Stimulated activated CD4-positive, alpha-beta T cell treated with anti-CD3 and anti-CD28 coated beads, Interleukin-12 subunit alpha, Interleukin-12 subunit beta, amount 100 ng/mL, for 4 hours (primary cell): ENCODE results near the gene BICDL1.

ENCODE experiments used
- DNase-seq: peaks from one replicate; pipeline ENCODE4 v3.0.0-alpha.2; 2020

BICDL1 gene

DNA sequence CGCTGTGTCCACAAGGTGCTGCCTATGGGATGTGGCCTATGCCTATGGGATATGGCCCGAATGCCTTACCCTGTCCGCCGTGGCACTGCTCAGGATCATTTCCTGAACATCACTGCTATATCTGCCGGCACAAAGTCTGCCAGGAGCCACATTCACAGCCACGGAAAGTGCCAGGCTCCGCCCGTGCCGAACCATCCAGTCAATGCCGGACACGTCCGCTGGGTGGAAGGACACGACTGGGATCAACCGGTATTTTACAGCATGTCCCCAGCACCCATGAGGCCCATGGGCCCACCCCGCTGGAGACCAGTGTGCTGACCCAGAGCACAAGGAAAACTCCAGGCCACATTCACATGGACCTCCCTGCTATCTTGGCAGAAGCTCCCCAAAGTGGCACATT, 142.1 kb downstream of the BICDL1 start:
- DNase-seq = no peak

DNA sequence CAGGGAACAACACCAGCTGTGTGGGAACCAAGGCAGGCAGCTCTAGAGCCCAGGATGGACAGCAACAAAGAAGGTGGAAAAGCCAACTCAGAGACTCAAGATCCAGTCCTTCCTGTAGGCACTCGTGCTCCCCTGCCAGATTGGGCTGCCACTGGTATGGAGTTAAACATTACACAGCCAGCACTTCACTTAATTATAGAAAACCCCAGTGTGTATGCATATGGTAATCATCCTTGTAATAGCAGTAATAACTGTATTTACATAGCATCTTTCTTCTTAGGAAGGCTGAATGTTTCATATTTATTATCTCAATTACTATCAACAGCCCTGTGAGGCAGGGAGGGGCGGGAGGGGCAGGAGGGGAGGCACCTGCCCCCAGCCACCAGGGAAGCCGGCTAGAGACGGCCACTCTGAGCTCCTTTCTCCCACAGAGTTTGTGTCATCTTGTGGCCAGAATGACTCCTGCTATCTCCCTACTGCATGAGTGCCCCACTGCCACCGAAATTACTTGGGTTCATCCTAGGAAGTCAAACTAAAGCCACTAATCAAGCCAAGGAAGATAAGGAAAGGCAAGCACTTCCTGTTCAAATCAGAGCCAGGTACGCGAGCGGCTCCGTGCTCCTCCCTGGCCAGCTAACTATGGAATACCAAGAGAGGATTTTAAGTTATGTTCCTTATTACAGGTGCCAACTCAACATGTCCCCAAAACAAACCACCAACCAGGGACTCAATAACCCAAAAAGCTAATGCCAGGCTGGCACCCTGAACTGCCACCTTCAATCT, 143.2 kb downstream of the BICDL1 start:
- no peak for DNase-seq

DNA sequence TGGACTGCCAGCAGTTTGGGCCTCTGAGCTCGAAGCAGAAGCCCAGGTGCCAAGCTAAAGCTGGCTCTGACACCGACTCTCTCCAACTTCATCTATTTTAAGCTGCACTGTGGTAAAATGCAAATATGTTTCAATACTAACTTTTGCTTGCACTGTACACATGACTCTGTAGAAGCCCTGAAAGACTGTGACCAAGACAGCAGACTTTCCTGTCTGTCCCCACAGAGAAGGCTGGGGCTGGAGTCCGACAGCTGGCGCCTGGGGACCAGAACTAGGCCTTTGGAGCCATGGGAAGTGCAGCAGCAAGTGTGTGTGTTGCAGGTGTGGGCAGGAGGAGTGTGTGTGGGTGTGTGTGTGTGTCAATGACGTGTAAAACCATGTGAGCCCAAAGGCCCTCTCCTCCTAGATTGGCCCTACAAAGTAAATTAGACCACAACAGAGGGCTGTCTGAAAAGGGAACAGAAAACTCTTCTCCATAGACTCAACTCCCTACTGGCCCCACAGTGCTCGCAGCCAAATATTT, 143.9 kb downstream of the BICDL1 start:
- DNase-seq = no peak

DNA sequence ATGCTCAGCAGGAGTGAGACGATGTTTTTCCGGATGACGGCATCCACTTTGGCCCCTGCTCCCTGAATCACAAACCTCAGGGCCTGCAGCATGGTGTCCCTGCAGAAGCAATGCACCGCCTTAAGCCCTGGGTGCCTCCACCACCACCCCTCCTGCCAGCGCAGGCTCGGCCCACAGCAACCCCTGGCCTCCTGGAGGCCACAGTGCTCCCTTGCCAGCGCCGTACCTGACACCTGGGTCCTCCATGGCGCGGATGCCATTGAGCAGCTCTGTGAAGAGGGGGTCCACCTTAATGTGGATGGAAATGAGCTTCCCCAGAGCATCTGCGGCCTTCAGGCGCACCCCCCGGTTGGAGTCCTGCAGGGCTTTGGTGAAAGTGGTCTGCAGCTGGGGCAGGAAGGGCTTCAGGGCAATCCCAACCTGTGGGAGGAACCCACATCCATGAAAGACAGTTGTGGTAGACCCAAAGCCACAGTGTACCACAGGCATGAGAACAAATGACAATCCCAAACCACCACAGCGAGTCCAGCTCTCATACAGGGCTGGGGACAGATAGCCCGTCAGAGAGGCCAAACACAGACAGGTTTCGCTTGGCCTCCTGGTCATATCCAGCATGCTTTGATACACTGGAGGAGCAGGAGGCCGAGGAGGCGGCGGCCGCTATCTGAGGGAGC, 145.4 kb downstream of the BICDL1 start:
- DNase-seq = no peak

DNA sequence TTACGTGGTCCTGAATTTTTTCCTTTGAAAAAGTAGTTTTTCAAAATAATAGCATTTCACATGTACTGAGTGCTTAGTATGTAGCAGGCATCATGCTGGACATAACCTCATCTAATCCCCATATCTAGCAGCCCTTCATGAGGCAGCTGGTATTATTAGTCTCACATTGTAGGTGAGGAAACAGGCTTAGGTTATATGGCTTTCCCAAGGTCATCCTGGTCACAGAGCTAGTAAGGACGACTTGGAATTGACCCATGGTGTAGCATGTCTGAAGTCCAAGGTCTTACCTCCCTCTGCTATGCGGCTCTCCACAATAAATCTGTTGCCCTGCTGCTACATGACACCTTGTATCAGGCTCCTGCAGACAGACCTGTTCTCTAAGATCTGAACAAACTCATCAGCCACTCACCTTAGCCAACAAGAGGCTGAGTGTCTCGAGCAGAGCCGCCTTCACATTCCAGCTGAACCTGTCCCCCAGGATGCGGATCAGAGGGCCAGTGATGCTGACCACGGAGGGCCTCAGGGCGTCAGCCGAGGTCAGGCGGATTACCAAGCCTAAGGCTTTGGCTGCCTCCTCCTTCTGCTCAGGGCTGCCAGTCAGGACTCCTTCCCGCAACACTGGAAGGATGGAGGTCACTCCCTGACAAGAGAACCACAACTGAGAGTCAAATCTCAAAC, 147.2 kb downstream of the BICDL1 start:
- no peak for DNase-seq

DNA sequence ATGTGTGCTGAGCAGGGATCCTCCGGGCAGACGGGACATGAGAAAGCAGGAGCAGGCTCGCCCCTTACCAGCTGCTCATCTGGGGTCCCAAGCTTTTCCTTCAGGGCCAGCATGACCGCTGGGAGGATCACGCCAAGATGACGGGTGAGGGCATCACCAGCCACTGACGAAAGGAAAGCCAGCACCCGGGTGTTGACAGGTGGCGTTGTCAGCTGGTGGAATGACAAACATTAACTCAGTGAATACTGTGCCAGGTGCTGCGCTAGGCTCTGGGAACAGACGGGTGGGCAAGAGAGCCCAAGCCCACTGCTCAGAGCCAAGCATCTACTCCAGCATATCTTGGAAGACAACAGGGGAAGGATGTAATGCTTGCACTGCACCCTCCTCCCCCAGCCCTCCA, 148.8 kb downstream of the BICDL1 start:
- no peak for DNase-seq

DNA sequence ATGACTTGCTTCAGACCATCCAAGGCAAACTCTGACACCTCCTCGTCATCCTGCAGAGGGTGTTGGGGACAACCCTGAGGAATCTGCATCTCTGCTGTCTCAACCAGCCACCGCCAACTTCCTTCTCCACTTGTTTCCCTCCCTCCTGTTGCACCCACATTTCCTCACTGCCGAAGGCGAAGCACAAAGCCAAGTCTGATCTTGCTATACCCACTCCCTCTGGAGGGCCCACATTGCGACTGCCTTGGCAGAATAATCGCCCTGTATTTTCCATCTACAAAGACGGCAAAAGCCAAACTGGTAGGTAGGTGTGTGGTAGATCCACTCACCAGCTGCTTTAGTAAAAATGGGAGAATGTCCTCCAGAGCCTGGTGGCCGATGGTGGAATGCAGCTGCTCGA, 149.3 kb downstream of the BICDL1 start:
- no peak for DNase-seq

DNA sequence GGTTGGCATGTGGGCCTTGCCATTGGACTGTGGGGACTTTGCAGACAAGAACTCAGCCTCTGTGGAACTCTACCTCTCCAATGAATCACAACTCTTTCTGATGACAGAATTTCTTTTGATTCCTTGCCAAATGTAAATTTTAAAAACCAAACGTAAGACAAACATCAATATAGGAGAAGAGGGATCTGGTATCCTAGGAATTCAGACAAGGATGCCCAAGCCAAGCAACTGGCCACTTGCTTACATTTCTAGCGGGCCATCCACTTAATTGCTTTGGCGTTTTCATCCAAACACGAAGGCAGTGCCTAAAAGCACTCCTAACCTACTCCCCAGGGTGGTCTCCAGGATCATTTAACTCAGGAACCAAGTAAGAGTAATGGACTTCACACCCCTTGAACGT, 150.9 kb downstream of the BICDL1 start:
- DNase-seq = no peak

DNA sequence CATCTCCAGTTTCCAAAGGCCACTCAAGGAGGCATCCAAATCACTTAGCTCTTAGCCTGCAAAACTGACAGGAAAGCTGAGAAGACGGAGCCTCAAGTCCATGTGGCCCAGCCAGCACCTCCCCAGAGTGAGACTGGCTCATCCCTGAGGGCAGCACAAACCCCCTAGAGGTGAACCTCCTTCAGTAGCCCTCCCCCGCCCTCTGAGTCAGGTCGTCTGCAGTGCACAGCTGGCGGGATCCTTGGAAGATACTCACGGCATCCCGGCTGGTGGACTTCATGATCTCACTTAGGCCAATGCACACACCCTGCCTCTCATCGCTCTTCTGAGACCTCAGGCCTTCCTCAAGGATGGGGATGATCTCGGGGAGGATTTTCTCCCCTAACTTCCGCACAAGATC, 151.6 kb downstream of the BICDL1 start:
- DNase-seq = no peak

DNA sequence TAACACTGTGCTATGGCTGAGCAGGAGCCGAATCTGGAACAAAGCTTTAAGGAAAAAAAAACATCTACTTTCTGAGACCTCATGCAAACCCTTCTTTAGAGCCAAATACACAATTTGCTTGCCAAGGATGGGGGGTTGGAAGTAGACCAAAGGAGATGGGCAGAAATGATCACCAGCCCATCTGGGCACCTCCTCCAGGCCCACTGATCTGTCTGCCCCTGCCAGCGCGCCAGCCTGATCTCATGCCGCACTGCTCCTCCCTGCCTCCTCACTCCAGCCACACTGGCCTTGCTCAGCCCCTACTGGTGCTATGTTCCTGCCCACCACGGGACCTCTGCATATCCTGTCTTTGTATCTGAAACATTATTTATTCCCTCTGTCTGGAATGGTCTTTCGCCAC, 152.3 kb downstream of the BICDL1 start:
- DNase-seq = no peak

DNA sequence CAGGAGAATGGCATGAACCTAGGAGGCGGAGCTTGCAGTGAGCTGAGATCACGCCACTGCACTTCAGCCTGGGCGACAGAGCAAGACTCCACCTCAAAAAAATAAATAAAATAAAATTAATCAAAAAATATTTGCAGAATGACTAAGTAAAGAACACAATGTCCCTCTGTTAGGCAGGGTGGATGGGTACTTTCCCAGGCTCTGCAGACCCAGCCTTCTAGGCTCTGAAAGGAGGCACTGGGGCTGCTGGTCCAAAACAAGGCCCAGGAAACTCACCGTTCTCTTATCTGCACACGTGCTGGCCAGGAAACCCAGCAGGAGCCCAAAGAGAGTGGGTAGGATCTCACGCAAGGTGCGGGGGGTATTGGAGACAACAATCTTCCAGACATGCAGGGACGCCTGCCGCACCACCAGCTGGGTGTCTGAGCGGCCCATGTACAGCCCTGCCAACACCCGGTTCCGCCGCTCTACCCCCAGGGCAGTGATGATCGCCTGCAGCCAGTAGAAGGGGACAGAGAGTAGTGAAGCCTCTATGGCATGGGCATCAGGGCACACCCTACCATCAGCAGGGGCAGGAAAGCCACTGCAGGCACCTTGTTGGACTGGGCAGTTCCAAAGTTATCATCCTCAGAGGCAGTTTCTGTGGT, 153.3 kb downstream of the BICDL1 start:
- DNase-seq = no peak
